Psoas muscle (tissue), 8 donors: ENCODE results near the gene ATG7. TPM values are rescaled to one million over a fixed set of nuclear protein-coding genes. Genes with fewer than 3 reads are reported as not detected.

Source experiments
- ATAC-seq, 4 donors: fragments of 200-7000 bp; cut with Tn5 transposase; one replicate each; pipeline ENCODE4 v1.9.1; 2020; ENCODE audit warnings: moderate library complexity in 3 of 4, mild to moderate bottlenecking in 2 of 4
- DNase-seq, 2 donors: peaks; one replicate each; pipeline ENCODE4 v3.0.0-alpha.2; 2020
- H3K27ac ChIP-seq: fragments of 200-600 bp; one replicate; pipeline ENCODE4 v1.8.0; 2022
- H3K27me3 ChIP-seq, 3 donors: fragments of 200-600 bp in 1 of 3; one replicate each; pipeline versions ENCODE4 v1.6.1 to v1.8.0; 2013 to 2022; ENCODE audit warnings: low read length in 2 of 3, mild to moderate bottlenecking in 2 of 3, moderate library complexity in 1 of 3; ENCODE audit not compliant: insufficient read depth in 3 of 3
- H3K36me3 ChIP-seq, 2 donors: fragments of 200-600 bp in 1 of 2; one replicate each; pipeline versions ENCODE4 v1.6.1 to v1.8.0; 2013 to 2022; ENCODE audit warnings: low read depth in 1 of 2, mild to moderate bottlenecking in 1 of 2, moderate library complexity in 1 of 2; ENCODE audit not compliant: insufficient read depth in 1 of 2
- H3K4me1 ChIP-seq: fragments of 200-600 bp; one replicate; pipeline ENCODE4 v1.8.0; 2022
- H3K4me3 ChIP-seq: fragments of 200-600 bp; one replicate; pipeline ENCODE4 v1.8.0; 2022; ENCODE audit warnings: mild to moderate bottlenecking
- H3K9me3 ChIP-seq: fragments of 200-600 bp; one replicate; pipeline ENCODE4 v1.8.0; 2022
- CTCF ChIP-seq: fragments of 200-600 bp; IDR thresholded peaks from one replicate; pipeline ENCODE4 v1.8.0; 2022; ENCODE audit warnings: antibody characterized with exemption
- WGBS, 3 donors: extraction: QIAGEN DNeasy Blood & Tissue Kit; methylation state at CpG; one replicate each; pipeline versions ENCODE4 v1.1.6 to v1.1.7; 2013; 5-methylcytosine and 5-hydroxymethylcytosine counted together
- intact Hi-C, 2 donors: fragments of 100-400 bp; cut with DNase I; formaldehyde crosslinking; loops; one replicate each; pipeline versions ENCODE4 v1.11.0 to v1.14.2; 2022
- polyA plus RNA-seq, 3 donors: library from polyadenylated mRNA; stranded (reverse); fragments of 200-250 nt; gene quantifications; one replicate each; pipeline ENCODE4 v1.2.3, GENCODE V29; 2013
- total RNA-seq, 4 donors: library from RNA; stranded (reverse); fragmentation: NEBNext Ultra II Directional in 2 of 4; extraction: Animal tissue kit (Norgen Biotek cat#: 25700) in 2 of 4; gene quantifications; one replicate each; pipeline versions ENCODE4 v1.2.1 to v1.2.4, GENCODE V29; 2021 to 2023
- donor health status: healthy with polysubstance abuse.
- donor health status: DM: no; HTN: no; CAD: no; lungs with moderate emphysema.
- donor health status: Bipolar disorder and iron deficiency.
- donor health status: healthy.
- donor health status: DM: yes; HTN: yes; CAD: no.
- donor health status: DM: no; HTN: no; CAD: no.
- donor health status: DM: no; HTN: no; CAD: no.
- donor health status: DM: yes; HTN: yes; CAD: no.

Gene ATG7
- total and polyA plus RNA-seq, 7 donors = 5.9 to 15.0 (median 13.5) TPM

- whole genome bisulfite sequencing, 3 donors = 43 to 48% (median 46%) methylated on average over 8 of the region's 8 CpGs
- intact Hi-C loops = loop anchor here (1.0 to 5.0 kb wide), 2 partner anchors 95 to 98 kb away; no protein-coding TSS in a partner anchor
- H3K9me3 ChIP-seq = no peaks in the 10 kb centered on the region
- no peak overlapping the region for H3K27ac ChIP-seq
- ATAC-seq = peak; percentile 42 to 65 (median 59)
- peak; percentile 71 for TF ChIP-seq CTCF
- H3K36me3 ChIP-seq = no peaks in the 10 kb centered on the region
- H3K4me3 ChIP-seq = no peak overlapping the region
- no peaks in the 10 kb centered on the region for H3K4me1 ChIP-seq
- no peaks in the 10 kb centered on the region for H3K27me3 ChIP-seq
- peak; percentile 46 to 63 for DNase-seq
Measured at GRCh38 chr3:11236588-11237461, 35.4 kb upstream of the ATG7 start.

GRCh38 chr3:11238060-11238459, 34.1 kb upstream of the ATG7 start:
- WGBS, 3 donors = 81 to 94% (median 89%) methylated on average over 3 of the region's 3 CpGs
- Histone ChIP-seq H3K9me3 (no peaks in the 10 kb centered on the region), H3K4me1 (no peaks in the 10 kb centered on the region), H3K27me3 (no peaks in the 10 kb centered on the region), H3K27ac (no peak overlapping the region), H3K4me3 (no peak overlapping the region), H3K36me3 (no peaks in the 10 kb centered on the region)
- intact Hi-C loops = loop anchor here in 1 of 2 donors (5.0 kb wide), 1 partner anchor 94 kb away; no protein-coding TSS in a partner anchor
- ATAC-seq = no peak
- DNase-seq = no peak
- TF ChIP-seq CTCF = no peak

GRCh38 chr3:11238880-11239279, 33.3 kb upstream of the ATG7 start:
- H3K27ac ChIP-seq = no peak overlapping the region
- no peaks in the 10 kb centered on the region for H3K36me3 ChIP-seq
- H3K4me1 ChIP-seq = no peaks in the 10 kb centered on the region
- intact Hi-C loops = loop anchor here in 1 of 2 donors (5.0 kb wide), 1 partner anchor 93 kb away; no protein-coding TSS in a partner anchor
- H3K4me3 ChIP-seq = no peak overlapping the region
- DNase-seq (no peak), ATAC-seq (no peak)
- no peak for TF ChIP-seq CTCF
- H3K9me3 ChIP-seq = no peaks in the 10 kb centered on the region
- no peaks in the 10 kb centered on the region for H3K27me3 ChIP-seq
- WGBS, 3 donors = 69 to 74% (median 70%) methylated on average over 1 of the region's 1 CpG

GRCh38 chr3:11239796-11240195, 32.4 kb upstream of the ATG7 start:
- TF ChIP-seq CTCF = no peak
- Histone ChIP-seq H3K36me3 (no peaks in the 10 kb centered on the region), H3K4me1 (no peaks in the 10 kb centered on the region), H3K27me3 (no peaks in the 10 kb centered on the region), H3K4me3 (no peak overlapping the region), H3K27ac (no peak overlapping the region), H3K9me3 (no peaks in the 10 kb centered on the region)
- no peak for DNase-seq
- 52 to 66% (median 61%) methylated on average over 1 of the region's 1 CpG for WGBS, 3 donors
- no peak for ATAC-seq
- intact Hi-C loops = loop anchor here in 1 of 2 donors (5.0 kb wide), 1 partner anchor 93 kb away; no protein-coding TSS in a partner anchor
